Measurements from ENCODE around the gene CACHD1.

Gene CACHD1

DNA sequence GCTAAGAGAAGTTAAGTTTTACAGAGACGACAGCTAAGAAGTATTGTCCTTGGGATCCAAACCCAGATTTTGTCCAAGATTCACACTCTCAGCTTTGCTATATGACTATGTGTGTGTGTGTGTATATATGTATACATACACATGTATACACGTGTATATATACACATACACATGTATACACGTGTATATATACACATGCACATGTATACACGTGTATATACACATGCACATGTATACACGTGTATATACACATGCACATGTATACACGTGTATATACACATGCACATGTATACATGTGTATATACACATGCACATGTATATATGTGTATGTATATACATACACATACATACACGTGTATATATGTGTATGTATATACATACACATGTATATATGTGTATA, 3.9 kb upstream of the CACHD1 start:
- peaks cover 9% of the 10 kb centered on the region for H3K4me1 Mint-ChIP-seq
- DNase-seq: no peak
- peaks cover 30% of the 10 kb centered on the region for H3K27me3 Mint-ChIP-seq
- no peak overlapping the region for H3K4me3 Mint-ChIP-seq
- no peak for ATAC-seq
- no peak overlapping the region for H3K27ac Mint-ChIP-seq
- no peaks in the 10 kb centered on the region for H3K36me3 Mint-ChIP-seq (ENCODE audit: low read depth)
- H3K9me3 Mint-ChIP-seq: no peaks in the 10 kb centered on the region

GRCh38 chr1:64469116-64469976, 583 bp upstream of the CACHD1 start:
- no peak for DNase-seq
- Mint-ChIP-seq H3K27me3 (peaks cover 43% of the 10 kb centered on the region), H3K4me1 (peaks cover 16% of the 10 kb centered on the region), H3K36me3 (ENCODE audit: low read depth) (no peaks in the 10 kb centered on the region), H3K4me3 (peak overlapping the region; percentile 52), H3K27ac (no peak overlapping the region), H3K9me3 (no peaks in the 10 kb centered on the region)
- ATAC-seq: no peak

DNA sequence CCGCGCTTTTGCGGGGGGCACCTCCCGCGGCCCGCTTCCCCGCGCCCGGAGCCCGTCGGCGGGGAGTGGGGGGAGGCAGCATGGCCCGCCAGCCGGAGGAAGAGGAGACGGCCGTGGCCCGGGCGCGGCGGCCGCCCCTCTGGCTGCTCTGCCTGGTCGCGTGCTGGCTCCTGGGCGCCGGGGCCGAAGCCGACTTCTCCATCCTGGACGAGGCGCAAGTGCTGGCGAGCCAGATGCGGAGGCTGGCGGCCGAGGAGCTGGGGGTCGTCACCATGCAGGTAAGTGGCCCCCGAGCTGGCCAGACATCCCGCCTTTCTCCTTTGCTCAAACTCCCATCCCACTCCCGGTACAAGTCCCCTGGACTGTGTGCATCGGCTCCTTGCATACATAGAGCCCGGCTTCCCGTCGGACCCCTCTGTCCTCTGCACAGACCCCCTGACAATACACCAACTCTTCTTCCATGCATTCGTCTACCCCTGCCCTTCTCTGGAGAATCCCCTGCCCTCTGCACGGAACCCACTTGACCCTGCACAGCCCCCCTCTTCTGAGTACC, 812 bp downstream of the CACHD1 start:
- H3K27ac Mint-ChIP-seq: peak overlapping the region; percentile 61
- ATAC-seq (peak; percentile 16), DNase-seq (peak; percentile 16)
- H3K9me3 Mint-ChIP-seq: no peaks in the 10 kb centered on the region
- H3K4me1 Mint-ChIP-seq: peaks cover 16% of the 10 kb centered on the region
- H3K4me3 Mint-ChIP-seq: peak overlapping the region; percentile 82
- H3K36me3 Mint-ChIP-seq (ENCODE audit: low read depth): no peaks in the 10 kb centered on the region
- peaks cover 38% of the 10 kb centered on the region for H3K27me3 Mint-ChIP-seq

DNA sequence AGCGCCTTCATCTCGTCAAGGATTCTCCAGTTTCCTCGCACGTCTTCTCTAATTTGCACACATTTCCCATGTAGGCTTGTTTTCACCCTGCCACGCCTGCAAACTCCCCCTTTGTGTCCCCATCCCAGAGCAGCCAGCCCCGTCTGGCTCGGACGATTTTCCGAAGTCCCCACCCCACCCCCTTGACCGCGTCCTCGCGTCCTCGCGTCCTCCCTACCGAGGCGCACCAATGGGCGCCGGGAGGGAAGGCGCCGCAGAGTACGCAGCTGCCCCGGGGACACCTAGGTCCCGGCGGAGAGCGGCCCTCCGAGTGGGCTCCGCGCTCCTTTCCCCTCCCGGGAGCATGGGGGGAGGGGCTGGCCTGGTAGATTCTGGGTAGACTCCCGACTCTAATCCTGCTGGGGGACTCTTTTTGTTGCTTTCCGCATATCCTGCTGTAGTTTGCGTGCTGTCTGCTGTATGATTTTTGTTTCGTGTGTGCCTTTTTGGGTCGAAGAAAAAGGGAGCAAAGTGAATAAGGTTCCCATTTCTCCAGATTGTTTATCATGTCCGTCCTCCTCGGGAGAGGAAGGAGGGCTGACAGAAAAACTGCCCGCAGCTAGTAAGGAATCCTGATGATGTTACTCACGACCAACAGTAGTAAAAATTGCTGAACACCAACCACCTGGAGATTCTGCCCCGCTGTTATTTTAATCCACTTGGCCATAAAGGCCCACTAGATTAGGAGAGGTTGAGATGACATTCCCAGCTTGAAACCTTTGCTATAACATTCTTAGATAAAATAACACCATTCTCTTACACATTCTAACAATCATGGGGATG, 1.5 kb downstream of the CACHD1 start:
- ATAC-seq: no peak
- peaks cover 38% of the 10 kb centered on the region for H3K27me3 Mint-ChIP-seq
- H3K9me3 Mint-ChIP-seq: no peaks in the 10 kb centered on the region
- no peaks in the 10 kb centered on the region for H3K36me3 Mint-ChIP-seq (ENCODE audit: low read depth)
- H3K27ac Mint-ChIP-seq: peak overlapping the region; percentile 61
- H3K4me1 Mint-ChIP-seq: peaks cover 16% of the 10 kb centered on the region
- H3K4me3 Mint-ChIP-seq: peak overlapping the region; percentile 82
- DNase-seq: peak; percentile 22

GRCh38 chr1:64472040-64472376, 2.1 kb downstream of the CACHD1 start:
- Mint-ChIP-seq H3K9me3 (no peaks in the 10 kb centered on the region), H3K4me1 (peaks cover 16% of the 10 kb centered on the region), H3K36me3 (ENCODE audit: low read depth) (no peaks in the 10 kb centered on the region), H3K27me3 (peaks cover 38% of the 10 kb centered on the region), H3K4me3 (no peak overlapping the region), H3K27ac (no peak overlapping the region)
- ATAC-seq (no peak), DNase-seq (no peak)

DNA sequence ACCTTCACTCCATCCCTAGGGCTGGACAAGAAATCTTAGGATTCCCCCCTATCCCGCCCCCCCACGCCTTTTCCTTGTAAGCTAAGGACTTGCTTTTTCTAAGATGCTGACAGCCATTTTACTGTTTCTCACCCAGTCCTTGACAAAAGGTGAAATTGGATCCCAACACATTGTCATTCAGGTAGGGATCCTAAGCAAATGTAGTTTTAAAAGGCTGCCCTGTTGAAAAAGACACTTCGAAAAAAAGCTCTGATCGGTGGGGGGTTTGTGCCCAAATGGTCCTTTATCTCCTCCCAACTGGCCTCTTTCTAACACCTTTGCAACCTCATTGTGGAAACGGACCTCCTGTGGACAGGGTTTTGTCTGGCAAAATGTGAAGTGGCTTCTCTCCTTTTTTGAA, 2.9 kb downstream of the CACHD1 start:
- Mint-ChIP-seq H3K4me1 (peaks cover 16% of the 10 kb centered on the region), H3K36me3 (ENCODE audit: low read depth) (no peaks in the 10 kb centered on the region), H3K4me3 (no peak overlapping the region), H3K27me3 (peaks cover 34% of the 10 kb centered on the region), H3K27ac (no peak overlapping the region), H3K9me3 (no peaks in the 10 kb centered on the region)
- no peak for DNase-seq
- no peak for ATAC-seq

- Mint-ChIP-seq H3K27ac (no peak overlapping the region), H3K9me3 (no peaks in the 10 kb centered on the region), H3K27me3 (peaks cover 28% of the 10 kb centered on the region), H3K4me1 (peaks cover 16% of the 10 kb centered on the region), H3K36me3 (ENCODE audit: low read depth) (no peaks in the 10 kb centered on the region), H3K4me3 (no peak overlapping the region)
- ATAC-seq: no peak
- no peak for DNase-seq
Measured at GRCh38 chr1:64473367-64473766, 3.4 kb downstream of the CACHD1 start.

- Mint-ChIP-seq H3K9me3 (no peaks in the 10 kb centered on the region), H3K4me3 (no peak overlapping the region), H3K36me3 (ENCODE audit: low read depth) (no peaks in the 10 kb centered on the region), H3K4me1 (peaks cover 15% of the 10 kb centered on the region), H3K27ac (no peak overlapping the region), H3K27me3 (peaks cover 20% of the 10 kb centered on the region)
- DNase-seq (no peak), ATAC-seq (no peak)
Measured at GRCh38 chr1:64474133-64474532, 4.2 kb downstream of the CACHD1 start.

DNA sequence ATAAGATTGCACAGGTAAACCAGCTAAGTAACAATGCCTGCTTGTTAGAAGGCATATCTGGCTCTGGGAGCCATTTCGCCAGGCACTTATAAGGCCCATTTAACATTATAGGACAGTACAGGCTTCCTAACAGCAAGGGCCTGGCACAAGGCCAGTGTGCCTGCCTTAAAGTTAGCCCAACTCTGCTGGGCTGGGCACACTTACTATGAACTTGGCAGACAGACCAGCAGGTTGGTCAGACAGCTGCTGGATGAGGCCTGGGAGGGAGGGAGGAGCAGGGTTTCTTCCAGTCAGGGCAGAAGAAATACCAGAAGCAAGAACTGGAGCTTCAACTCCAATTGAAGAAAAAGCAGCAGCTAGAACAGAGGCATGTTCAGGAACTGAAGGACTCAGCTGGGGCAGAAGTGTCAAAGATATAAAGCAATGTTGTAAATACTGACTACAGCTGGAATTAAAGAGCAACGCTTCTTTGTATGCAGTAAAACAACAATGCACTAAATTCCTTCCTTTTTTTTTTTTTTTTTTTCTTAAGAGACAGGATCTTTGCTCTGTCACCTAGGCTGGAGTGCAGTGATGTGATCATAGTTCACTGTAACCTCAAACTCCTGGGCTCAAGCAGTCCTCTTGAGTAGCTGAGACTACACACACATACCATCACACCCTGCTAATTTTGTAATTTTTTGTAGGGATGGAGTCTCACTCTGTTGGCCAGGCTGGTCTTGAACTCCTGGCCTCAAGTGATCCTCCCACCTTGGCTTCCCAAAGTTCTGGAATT, 4.9 kb downstream of the CACHD1 start:
- H3K36me3 Mint-ChIP-seq (ENCODE audit: low read depth): no peaks in the 10 kb centered on the region
- ATAC-seq: no peak
- peaks cover 11% of the 10 kb centered on the region for H3K4me1 Mint-ChIP-seq
- H3K27me3 Mint-ChIP-seq: peaks cover 15% of the 10 kb centered on the region
- DNase-seq: no peak
- H3K9me3 Mint-ChIP-seq: no peaks in the 10 kb centered on the region
- H3K27ac Mint-ChIP-seq: no peak overlapping the region
- no peak overlapping the region for H3K4me3 Mint-ChIP-seq

- Mint-ChIP-seq H3K27me3 (peaks cover 10% of the 10 kb centered on the region), H3K36me3 (ENCODE audit: low read depth) (no peaks in the 10 kb centered on the region), H3K27ac (no peak overlapping the region), H3K4me3 (no peak overlapping the region), H3K4me1 (peaks cover 5% of the 10 kb centered on the region), H3K9me3 (no peaks in the 10 kb centered on the region)
- DNase-seq (no peak), ATAC-seq (no peak)
Measured at GRCh38 chr1:64476251-64476952, 6.5 kb downstream of the CACHD1 start.

GRCh38 chr1:64478594-64479470, 8.9 kb downstream of the CACHD1 start:
- H3K4me3 Mint-ChIP-seq: no peak overlapping the region
- peaks cover 3% of the 10 kb centered on the region for H3K27me3 Mint-ChIP-seq
- no peaks in the 10 kb centered on the region for H3K9me3 Mint-ChIP-seq
- no peaks in the 10 kb centered on the region for H3K4me1 Mint-ChIP-seq
- ATAC-seq (no peak), DNase-seq (no peak)
- H3K27ac Mint-ChIP-seq: no peak overlapping the region
- H3K36me3 Mint-ChIP-seq (ENCODE audit: low read depth): no peaks in the 10 kb centered on the region

- no peaks in the 10 kb centered on the region for H3K36me3 Mint-ChIP-seq (ENCODE audit: low read depth)
- H3K4me1 Mint-ChIP-seq: no peaks in the 10 kb centered on the region
- DNase-seq: no peak
- peaks cover 5% of the 10 kb centered on the region for H3K27me3 Mint-ChIP-seq
- no peak for ATAC-seq
- no peak overlapping the region for H3K4me3 Mint-ChIP-seq
- H3K27ac Mint-ChIP-seq: no peak overlapping the region
- no peaks in the 10 kb centered on the region for H3K9me3 Mint-ChIP-seq
Measured at GRCh38 chr1:64479874-64480273, 9.9 kb downstream of the CACHD1 start.

Measured in activated naive CD8-positive, alpha-beta T cell treated with anti-CD3 and anti-CD28 coated beads, Interleukin-2, amount 50 U/mL, for 24 hours (primary cell).